DOHH2 (cell line): ENCODE results near the gene METTL24.

ENCODE experiments used
- H3F3A ChIP-seq: fragments of 200-600 bp; sonication (generic), shearing (Covaris generic); 2 replicates; pipeline ENCODE4 v1.6.0; 2016; ENCODE audit warnings: antibody characterized with exemption, mild to moderate bottlenecking; ENCODE audit not compliant: control insufficient read depth, insufficient read depth
- H3K27ac ChIP-seq: fragments of 200-600 bp; sonication (generic); 2 replicates; pipeline ENCODE4 v1.5.1; 2014; ENCODE audit warnings: low read depth, mild to moderate bottlenecking, low read length, moderate library complexity
- H3K27me3 ChIP-seq: fragments of 200-600 bp; sonication (generic); 2 replicates; pipeline ENCODE4 v1.6.1; 2014; ENCODE audit warnings: mild to moderate bottlenecking, low read length, mixed read lengths; ENCODE audit not compliant: control insufficient read depth
- H3K36me3 ChIP-seq: fragments of 200-600 bp; sonication (generic); 2 replicates; pipeline ENCODE4 v1.6.1; 2014; ENCODE audit warnings: mild to moderate bottlenecking, low read length, moderate library complexity, mixed read lengths; ENCODE audit not compliant: control insufficient read depth
- H3K4me1 ChIP-seq: fragments of 200-600 bp; sonication (generic); 2 replicates; pipeline ENCODE4 v1.6.1; 2014; ENCODE audit warnings: mild to moderate bottlenecking, low read length, mixed read lengths; ENCODE audit not compliant: control insufficient read depth
- H3K4me2 ChIP-seq: fragments of 200-600 bp; sonication (generic); 2 replicates; pipeline ENCODE4 v1.6.0; 2014; ENCODE audit warnings: mild to moderate bottlenecking, low read length, moderate library complexity
- H3K4me3 ChIP-seq: fragments of 200-600 bp; sonication (generic); 2 replicates; pipeline ENCODE4 v1.5.1; 2014; ENCODE audit warnings: mild to moderate bottlenecking, low read length, mixed read lengths
- H3K79me2 ChIP-seq: fragments of 200-600 bp; sonication (generic); 2 replicates; pipeline ENCODE4 v1.6.1; 2014; ENCODE audit warnings: mild to moderate bottlenecking, low read length, mixed read lengths; ENCODE audit not compliant: control insufficient read depth
- H3K9me2 ChIP-seq: fragments of 200-600 bp; sonication (generic); replicated peaks from 2 replicates; pipeline ENCODE4 v1.6.1; 2014; ENCODE audit warnings: mild to moderate bottlenecking, low read length, mixed read lengths; ENCODE audit not compliant: control insufficient read depth
- H3K9me3 ChIP-seq: fragments of 200-600 bp; sonication (generic); 2 replicates; pipeline ENCODE4 v1.6.1; 2014; ENCODE audit warnings: antibody characterized with exemption, low read length, mixed read lengths; ENCODE audit not compliant: control insufficient read depth, insufficient read depth
- H4K20me1 ChIP-seq: fragments of 200-600 bp; sonication (generic); 2 replicates; pipeline ENCODE4 v1.6.0; 2014; ENCODE audit warnings: low read depth, mild to moderate bottlenecking, antibody characterized with exemption, low read length, moderate library complexity; ENCODE audit not compliant: control insufficient read depth, insufficient read depth
- EZH2phosphoT487 ChIP-seq: fragments of 200-600 bp; sonication (generic); IDR thresholded peaks from 2 replicates; pipeline ENCODE4 v1.6.1; 2017; ENCODE audit warnings: borderline replicate concordance, mild to moderate bottlenecking, antibody characterized with exemption, low read length, moderate library complexity, mixed read lengths
- TF ChIP-seq, protein P1 (sequence below): fragments of 200-600 bp; sonication (generic); IDR thresholded peaks from one replicate; pipeline ENCODE4 v1.5.1; 2014; ENCODE audit warnings: antibody characterized with exemption, mild to moderate bottlenecking, low read depth, low read length; ENCODE audit not compliant: poor library complexity, severe bottlenecking

Gene METTL24

GRCh38 chr6:110233770-110234374 is 124.3 kb downstream of the METTL24 start:
- Histone ChIP-seq H3K36me3 (peaks cover 18% of the 10 kb centered on the region), H3K4me2 (peak overlapping the region; percentile 38; the same call in 1 of the 2 replicates), H3K27me3 (no peaks in the 10 kb centered on the region), H3K9me3 (no peaks in the 10 kb centered on the region), H3K27ac (no peak overlapping the region), H3K9me2 (no peaks in the 10 kb centered on the region), H3K4me1 (peaks cover 8% of the 10 kb centered on the region), H3K79me2 (no peaks in the 10 kb centered on the region), H3K4me3 (no peak overlapping the region), H3F3A (no peaks in the 10 kb centered on the region), H4K20me1 (no peaks in the 10 kb centered on the region)
- TF ChIP-seq, protein P1, sequence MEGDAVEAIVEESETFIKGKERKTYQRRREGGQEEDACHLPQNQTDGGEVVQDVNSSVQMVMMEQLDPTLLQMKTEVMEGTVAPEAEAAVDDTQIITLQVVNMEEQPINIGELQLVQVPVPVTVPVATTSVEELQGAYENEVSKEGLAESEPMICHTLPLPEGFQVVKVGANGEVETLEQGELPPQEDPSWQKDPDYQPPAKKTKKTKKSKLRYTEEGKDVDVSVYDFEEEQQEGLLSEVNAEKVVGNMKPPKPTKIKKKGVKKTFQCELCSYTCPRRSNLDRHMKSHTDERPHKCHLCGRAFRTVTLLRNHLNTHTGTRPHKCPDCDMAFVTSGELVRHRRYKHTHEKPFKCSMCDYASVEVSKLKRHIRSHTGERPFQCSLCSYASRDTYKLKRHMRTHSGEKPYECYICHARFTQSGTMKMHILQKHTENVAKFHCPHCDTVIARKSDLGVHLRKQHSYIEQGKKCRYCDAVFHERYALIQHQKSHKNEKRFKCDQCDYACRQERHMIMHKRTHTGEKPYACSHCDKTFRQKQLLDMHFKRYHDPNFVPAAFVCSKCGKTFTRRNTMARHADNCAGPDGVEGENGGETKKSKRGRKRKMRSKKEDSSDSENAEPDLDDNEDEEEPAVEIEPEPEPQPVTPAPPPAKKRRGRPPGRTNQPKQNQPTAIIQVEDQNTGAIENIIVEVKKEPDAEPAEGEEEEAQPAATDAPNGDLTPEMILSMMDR: no peak
- TF ChIP-seq EZH2phosphoT487: no peak

- H3K4me1 ChIP-seq: peaks cover 8% of the 10 kb centered on the region
- no peak overlapping the region for H3K27ac ChIP-seq
- H3K9me2 ChIP-seq: no peaks in the 10 kb centered on the region
- H3F3A ChIP-seq: no peaks in the 10 kb centered on the region
- H3K36me3 ChIP-seq: peaks cover 27% of the 10 kb centered on the region
- TF ChIP-seq, protein P1: no peak
- no peak for TF ChIP-seq EZH2phosphoT487
- no peak overlapping the region for H3K4me3 ChIP-seq
- H3K27me3 ChIP-seq: no peaks in the 10 kb centered on the region
- no peaks in the 10 kb centered on the region for H3K79me2 ChIP-seq
- H4K20me1 ChIP-seq: no peaks in the 10 kb centered on the region
- no peaks in the 10 kb centered on the region for H3K9me3 ChIP-seq
- no peak overlapping the region for H3K4me2 ChIP-seq
Observed at GRCh38 chr6:110232450-110232849, 125.7 kb downstream of the METTL24 start.

DNA sequence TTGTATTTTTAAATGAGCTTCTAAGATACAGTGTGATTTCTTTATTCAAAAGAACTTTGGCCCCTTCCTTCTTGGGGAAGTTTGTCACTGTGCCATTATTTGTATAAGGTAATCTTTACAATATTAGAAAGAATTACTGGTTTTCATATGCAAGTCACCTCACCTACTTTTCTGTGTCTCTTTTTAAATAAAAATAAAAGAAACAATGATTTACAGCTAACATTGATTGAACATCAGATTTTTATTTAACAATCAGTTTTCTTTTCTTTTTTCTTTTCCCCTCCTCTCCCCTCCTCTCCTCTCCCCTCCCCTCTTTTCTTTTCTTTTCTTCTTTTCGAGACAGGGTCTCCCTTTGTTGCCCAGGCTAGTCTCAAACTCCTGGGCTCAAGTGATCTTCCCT is 131.9 kb downstream of the METTL24 start:
- no peak for TF ChIP-seq EZH2phosphoT487
- TF ChIP-seq, protein P1: no peak
- no peaks in the 10 kb centered on the region for H3K27me3 ChIP-seq
- H3K27ac ChIP-seq: no peak overlapping the region
- no peaks in the 10 kb centered on the region for H3K4me1 ChIP-seq
- H3K79me2 ChIP-seq: no peaks in the 10 kb centered on the region
- H3K9me2 ChIP-seq: no peaks in the 10 kb centered on the region
- H4K20me1 ChIP-seq: no peaks in the 10 kb centered on the region
- H3F3A ChIP-seq: no peaks in the 10 kb centered on the region
- H3K36me3 ChIP-seq: peaks cover 69% of the 10 kb centered on the region
- no peaks in the 10 kb centered on the region for H3K9me3 ChIP-seq
- H3K4me3 ChIP-seq: no peak overlapping the region
- no peak overlapping the region for H3K4me2 ChIP-seq
